Vagina (tissue), 2 donors: ENCODE measurements around the gene CCDC178.

Experiments
- CTCF ChIP-seq, 3 experiments: fragments of 450-650 bp in 2 of 3; fragments of 200-600 bp in 1 of 3; sonication (generic) in 1 of 3; IDR thresholded peaks; one replicate each; pipeline ENCODE4 v1.5.1; 2017 to 2019; ENCODE audit warnings: antibody characterized with exemption in 3 of 3, mild to moderate bottlenecking in 2 of 3, moderate library complexity in 2 of 3
- POLR2A ChIP-seq, 2 donors: fragments of 450-650 bp; IDR thresholded peaks; one replicate each; pipeline ENCODE4 v1.6.1; 2017; ENCODE audit warnings: antibody characterized with exemption in 2 of 2, mild to moderate bottlenecking in 2 of 2, moderate library complexity in 2 of 2
- POLR2AphosphoS5 ChIP-seq, 2 donors: sonication (generic); formaldehyde crosslinking; IDR thresholded peaks; one replicate each; pipeline ENCODE4 v1.9.0; 2017; ENCODE audit warnings: antibody characterized with exemption in 2 of 2, mild to moderate bottlenecking in 2 of 2, low read depth in 1 of 2; ENCODE audit not compliant: insufficient read depth in 1 of 2

GRCh38 chr18:33316146-33316587, 124.4 kb downstream of the CCDC178 start:
- no peak for TF ChIP-seq POLR2A (IDR thresholded peaks at IDR 0.05)
- no peak for TF ChIP-seq CTCF (IDR thresholded peaks at IDR 0.05)
- no peak for TF ChIP-seq POLR2AphosphoS5 (IDR thresholded peaks at IDR 0.05; ENCODE audit: insufficient read depth in 1 of 2, low read depth in 1 of 2)
